Bronchial epithelial cell (primary cell): Measurements from ENCODE around the gene GTF2H4. TPM values are rescaled to one million over a fixed set of nuclear protein-coding genes. Genes with fewer than 3 reads are reported as not detected.
A peak's percentile ranks its signal among the peaks of the same experiment; 100 is the strongest.
"Not testable (repeated sequence)": the region's sequence is repeated elsewhere in the genome, so short reads cannot be mapped to it uniquely, and the experiment has no call there.

ENCODE experiments used
- DNase-seq: peaks from one replicate; pipeline ENCODE4 v3.0.0-alpha.2; 2010; ENCODE audit warnings: low read depth
- FAIRE-seq: peaks from 2 replicates; lab custom pipeline; 2011; peaks lifted over from hg19 to GRCh38; lab: Jason Lieb, UNC
- H3K27me3 ChIP-seq: 2 replicates; pipeline ENCODE4 v1.5.1; 2011; ENCODE audit warnings: low read length; ENCODE audit not compliant: control insufficient read depth, insufficient read depth
- H3K36me3 ChIP-seq: 2 replicates; pipeline ENCODE4 v1.5.1; 2011; ENCODE audit warnings: low read length; ENCODE audit not compliant: control insufficient read depth, insufficient read depth
- H3K4me3 ChIP-seq: 2 replicates; pipeline ENCODE4 v1.5.1; 2011; ENCODE audit warnings: mild to moderate bottlenecking, low read depth, low read length, control low read depth
- CTCF ChIP-seq: IDR thresholded peaks from 2 replicates; pipeline ENCODE4 v1.5.1; 2011; ENCODE audit warnings: mild to moderate bottlenecking, moderate library complexity, low read length, control low read depth, inconsistent platforms; ENCODE audit not compliant: insufficient read depth, severe bottlenecking
- total RNA-seq: library from RNA; depleted of rRNA; stranded (reverse); fragments of >200 nt; gene quantifications from 2 replicates; pipeline ENCODE4 v1.2.1, GENCODE V29; 2014

The GTF2H4 gene
- total RNA-seq, 1 donor from 2014 or later = 10.0 TPM

DNA sequence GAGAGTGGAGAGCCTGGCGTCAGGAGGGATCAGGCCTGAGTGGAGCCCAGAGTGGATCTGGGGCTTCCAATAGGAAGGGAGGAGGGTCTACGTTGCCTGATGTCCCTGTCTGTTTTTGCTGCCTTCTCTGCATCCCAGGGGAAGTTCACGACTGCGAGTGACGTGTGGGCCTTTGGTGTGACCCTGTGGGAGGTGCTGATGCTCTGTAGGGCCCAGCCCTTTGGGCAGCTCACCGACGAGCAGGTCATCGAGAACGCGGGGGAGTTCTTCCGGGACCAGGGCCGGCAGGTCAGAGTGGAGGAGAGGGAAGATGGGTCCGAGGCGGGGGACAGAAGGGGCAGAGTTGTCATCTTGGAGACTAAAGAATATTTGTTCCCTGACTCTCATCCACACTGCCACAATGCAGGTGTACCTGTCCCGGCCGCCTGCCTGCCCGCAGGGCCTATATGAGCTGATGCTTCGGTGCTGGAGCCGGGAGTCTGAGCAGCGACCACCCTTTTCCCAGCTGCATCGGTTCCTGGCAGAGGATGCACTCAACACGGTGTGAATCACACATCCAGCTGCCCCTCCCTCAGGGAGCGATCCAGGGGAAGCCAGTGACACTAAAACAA, 9.2 kb upstream of the GTF2H4 start:
- Histone ChIP-seq H3K4me3 (no peak overlapping the region), H3K27me3 (no peaks in the 10 kb centered on the region), H3K36me3 (peaks cover 36% of the 10 kb centered on the region)
- no peak for DNase-seq
- no peak for FAIRE-seq
- TF ChIP-seq CTCF = no peak

- no peaks in the 10 kb centered on the region for H3K27me3 ChIP-seq
- H3K36me3 ChIP-seq = peaks cover 21% of the 10 kb centered on the region
- FAIRE-seq (no peak), DNase-seq (no peak)
- no peak overlapping the region for H3K4me3 ChIP-seq
- TF ChIP-seq CTCF = no peak
Observed at GRCh38 chr6:30900863-30901417, 7.1 kb upstream of the GTF2H4 start.

DNA sequence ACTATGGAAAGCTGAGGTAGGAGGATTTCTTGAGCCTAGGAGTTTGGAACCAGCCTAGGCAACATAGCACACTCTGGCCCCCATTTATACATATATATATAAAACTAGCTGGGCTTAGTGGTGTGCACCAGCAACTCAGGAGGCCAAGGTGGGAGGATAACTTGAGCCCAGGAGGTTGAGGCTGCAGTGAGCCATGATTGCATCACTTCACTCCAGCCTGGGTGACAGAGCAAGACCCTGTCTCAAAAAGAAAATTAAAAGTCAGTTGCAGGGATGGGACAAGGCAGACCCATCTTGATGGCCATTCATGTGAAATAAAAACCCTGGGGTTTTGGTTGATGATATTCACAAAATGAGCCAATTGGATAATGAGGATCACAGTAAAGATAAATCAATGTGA, 6.6 kb upstream of the GTF2H4 start:
- Histone ChIP-seq H3K36me3 (peaks cover 20% of the 10 kb centered on the region), H3K27me3 (no peaks in the 10 kb centered on the region), H3K4me3 (no peak overlapping the region)
- no peak for FAIRE-seq
- TF ChIP-seq CTCF = no peak
- DNase-seq = no peak

DNA sequence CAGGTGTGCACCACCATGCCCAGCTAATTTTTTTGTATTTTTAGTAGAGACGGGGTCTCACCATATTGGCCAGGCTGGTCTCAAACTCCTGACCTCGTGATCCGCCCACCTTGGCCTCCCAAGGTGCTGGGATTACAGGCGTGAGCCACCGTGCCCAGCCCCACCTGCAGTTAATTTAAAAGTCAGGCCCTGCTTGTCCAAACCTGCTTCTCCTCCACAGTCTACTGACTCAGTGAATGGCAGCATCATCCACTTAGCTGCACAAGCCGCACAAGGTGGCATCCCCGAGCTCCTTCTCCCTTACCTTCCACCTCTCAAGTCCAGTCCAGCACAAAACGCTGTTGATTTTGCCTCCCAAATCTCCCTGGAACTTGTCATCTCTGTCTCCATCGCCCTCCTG, 5.8 kb upstream of the GTF2H4 start:
- FAIRE-seq, H3K4me3 ChIP-seq, H3K27me3 ChIP-seq: not testable (repeated sequence)
- H3K36me3 ChIP-seq = peaks cover 19% of the 10 kb centered on the region
- DNase-seq = peak; percentile 84

DNA sequence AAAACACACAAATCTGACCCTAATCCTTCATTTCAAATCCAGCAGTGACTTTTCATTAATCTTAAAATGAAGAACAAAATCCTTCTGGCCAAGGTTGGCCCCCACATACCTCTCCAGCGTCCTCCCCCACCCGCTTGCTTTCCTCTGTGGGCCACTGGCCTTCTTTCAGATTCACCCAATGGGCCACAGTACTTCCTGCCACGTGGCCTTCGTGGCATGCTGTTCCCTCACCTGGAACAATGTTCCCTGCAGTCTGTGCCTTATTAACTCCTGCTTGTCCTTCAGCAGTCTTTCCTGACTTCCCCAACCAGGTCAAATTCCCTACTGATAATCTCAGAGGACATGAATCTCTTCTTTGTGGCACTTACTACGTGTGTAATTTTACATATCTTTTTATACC, 5.3 kb upstream of the GTF2H4 start:
- no peak overlapping the region for H3K4me3 ChIP-seq
- no peak for FAIRE-seq
- no peak for TF ChIP-seq CTCF
- H3K36me3 ChIP-seq = peaks cover 14% of the 10 kb centered on the region
- no peaks in the 10 kb centered on the region for H3K27me3 ChIP-seq
- no peak for DNase-seq

- DNase-seq (no peak), FAIRE-seq (no peak)
- TF ChIP-seq CTCF = no peak
Observed at GRCh38 chr6:30903236-30903635, 4.8 kb upstream of the GTF2H4 start.

GRCh38 chr6:30907290-30907757, 683 bp upstream of the GTF2H4 start:
- peaks cover 11% of the 10 kb centered on the region for H3K36me3 ChIP-seq
- not testable (repeated sequence) for H3K27me3 ChIP-seq, FAIRE-seq, DNase-seq
- H3K4me3 ChIP-seq = peak overlapping the region; percentile 68

More at GRCh38 chr6:30903236-30903635, 4.8 kb upstream of the GTF2H4 start:
- Histone ChIP-seq H3K27me3 (no peaks in the 10 kb centered on the region), H3K4me3 (no peak overlapping the region), H3K36me3 (peaks cover 11% of the 10 kb centered on the region)
